Measurements from ENCODE around the gene YY1.

- TF ChIP-seq CTCF (IDR thresholded peaks at IDR 0.05), result peak in 2 of 6 experiments; percentile 15 to 28
- peak in 3 of 4 donors; percentile 53 to 92 (median 85) for TF ChIP-seq POLR2A (IDR thresholded peaks at IDR 0.05)
These were observed at the start of gene YY1 for GRCh38 chr14:100238419-100239210.

All from upper lobe of left lung (tissue), 4 donors.